GM21528 (cell line): ENCODE data around the gene IL2RA.
"Not testable (repeated sequence)": the region's sequence is repeated elsewhere in the genome, so short reads cannot be mapped to it uniquely, and the experiment has no call there.

ENCODE experiments used
- ATAC-seq: cut with Tn5 transposase; IDR thresholded peaks from one replicate; pipeline ENCODE4 v1.9.1; 2021; ENCODE audit warnings: mild to moderate bottlenecking, moderate library complexity; ENCODE audit not compliant: unreplicated experiment, low FRiP score

The IL2RA gene

DNA sequence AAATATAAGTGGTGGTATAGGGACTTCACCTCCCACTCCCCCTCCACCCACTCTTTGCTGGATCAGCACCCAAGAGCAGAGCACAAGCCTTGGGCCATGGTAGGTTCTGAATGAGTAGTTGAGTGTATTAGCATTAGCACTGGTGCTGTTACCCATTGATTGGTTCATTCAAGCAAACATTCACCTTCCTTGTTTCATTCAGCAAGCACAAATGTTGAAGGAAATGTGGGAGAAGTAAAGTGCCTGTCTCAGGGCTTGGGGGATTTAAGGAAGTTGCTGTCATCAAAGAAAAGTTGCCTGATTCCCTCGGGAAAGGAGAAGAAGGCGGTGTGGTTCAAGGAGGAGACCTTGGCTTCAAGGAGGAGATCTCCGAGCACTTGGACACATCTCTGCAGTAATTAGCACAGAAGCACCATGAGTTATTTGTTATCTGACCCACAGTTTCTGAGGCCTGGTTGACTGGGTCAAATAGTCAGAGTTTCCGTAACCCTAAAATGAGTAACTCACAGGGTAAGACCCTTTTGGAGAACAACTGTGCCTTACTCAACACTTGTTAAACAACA, 17.3 kb downstream of the IL2RA start:
- no peak for ATAC-seq

DNA sequence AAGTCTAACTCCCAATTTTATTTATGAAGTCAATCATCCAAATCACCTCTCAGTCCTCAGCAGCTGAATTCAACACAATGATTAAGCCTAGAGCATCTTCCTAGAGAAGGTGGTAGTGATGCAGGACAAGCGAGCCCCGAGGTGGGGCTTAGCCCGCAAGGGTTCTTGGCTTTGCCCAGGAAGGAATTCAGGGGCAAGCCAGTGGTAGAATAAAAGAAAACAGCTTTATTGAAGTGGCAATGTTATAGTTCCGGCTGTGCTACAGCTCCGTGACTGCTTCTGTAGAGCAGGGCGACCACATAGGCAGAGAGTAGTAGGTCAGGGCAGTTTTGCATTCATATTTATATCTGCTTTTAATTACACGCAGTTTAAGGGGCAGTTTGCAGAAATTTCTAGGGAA, 18.1 kb downstream of the IL2RA start:
- ATAC-seq = no peak

DNA sequence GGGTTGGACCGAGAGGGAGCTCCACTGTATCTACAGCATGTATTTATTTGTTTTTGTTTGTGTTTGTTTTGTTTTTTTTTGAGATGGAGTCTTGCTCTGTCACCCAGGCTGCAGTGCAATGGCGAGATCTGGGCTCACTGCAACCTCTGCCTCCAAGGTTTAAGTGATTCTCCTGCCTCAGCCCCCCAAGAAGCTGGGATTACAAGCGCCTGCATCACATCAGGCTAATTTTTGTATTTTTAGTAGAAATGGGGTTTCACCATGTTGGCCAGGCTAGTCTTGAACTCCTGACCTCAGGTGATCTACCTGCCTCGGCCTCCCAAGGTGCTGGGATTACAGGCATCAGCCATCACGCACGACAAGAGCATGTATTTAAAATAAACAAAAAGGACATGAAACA, 18.8 kb downstream of the IL2RA start:
- ATAC-seq = not testable (repeated sequence)

DNA sequence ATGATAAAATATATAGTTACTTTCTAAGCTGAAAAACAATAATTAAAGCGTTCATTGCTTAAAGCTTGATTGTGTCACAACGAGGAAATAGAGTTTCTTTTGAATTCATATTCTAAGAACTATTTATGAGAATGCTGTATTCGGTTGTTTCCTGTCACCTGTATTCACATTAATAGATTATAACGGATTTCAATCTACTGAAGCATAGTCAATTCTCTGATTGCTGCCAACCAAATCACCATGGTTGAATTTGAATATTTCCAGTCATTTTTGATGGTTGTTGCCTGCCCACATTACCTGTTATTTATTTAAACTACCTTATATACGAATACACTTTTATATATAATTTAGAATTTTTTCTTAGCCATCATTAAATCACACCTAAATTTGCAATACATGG, 22.0 kb downstream of the IL2RA start:
- ATAC-seq = no peak

DNA sequence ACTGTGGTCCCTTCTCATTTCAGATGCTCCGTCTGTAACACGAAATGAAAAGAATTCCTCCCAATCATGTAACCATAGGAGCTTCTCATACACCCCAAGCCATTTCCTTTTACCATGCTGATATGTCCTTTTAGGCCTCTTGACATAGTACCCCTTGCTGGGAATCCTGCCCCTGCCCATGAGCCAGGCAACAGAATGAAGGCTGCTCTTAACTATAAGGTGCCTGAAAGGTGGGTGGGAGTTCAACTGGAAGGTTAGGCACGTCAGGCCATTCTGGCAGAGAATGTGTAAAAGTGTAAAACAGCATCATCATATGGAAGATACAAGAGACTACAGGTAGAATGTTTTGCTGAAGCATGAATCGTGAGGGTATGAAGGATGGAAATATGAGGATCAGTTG, 22.5 kb downstream of the IL2RA start:
- ATAC-seq = no peak

DNA sequence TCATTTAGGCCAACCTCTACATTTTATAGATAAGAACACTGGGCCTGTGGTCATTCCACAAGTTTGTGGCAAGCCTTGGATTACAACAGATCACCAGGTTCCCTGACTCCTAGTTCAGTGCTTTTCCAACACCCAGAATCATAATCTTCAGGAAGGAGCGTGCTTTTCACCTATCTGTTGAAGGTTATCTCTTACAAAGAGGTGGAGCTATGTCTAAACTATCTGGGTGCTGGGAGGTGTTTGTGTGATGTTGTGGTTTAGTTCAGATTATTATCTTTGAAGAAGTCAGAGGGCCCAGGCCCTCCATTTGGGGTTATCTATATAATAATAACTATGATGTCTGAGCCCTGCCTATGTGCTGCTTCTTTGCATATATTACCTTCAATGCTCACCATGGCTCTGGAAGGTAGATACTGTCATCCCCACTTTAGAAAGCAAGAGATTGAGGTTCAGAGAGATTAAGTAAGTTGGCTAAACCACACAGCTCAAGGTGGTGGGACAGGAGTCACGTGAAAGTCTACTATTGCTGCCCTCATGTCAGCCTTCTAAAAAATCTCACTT, 24.0 kb downstream of the IL2RA start:
- ATAC-seq = no peak

DNA sequence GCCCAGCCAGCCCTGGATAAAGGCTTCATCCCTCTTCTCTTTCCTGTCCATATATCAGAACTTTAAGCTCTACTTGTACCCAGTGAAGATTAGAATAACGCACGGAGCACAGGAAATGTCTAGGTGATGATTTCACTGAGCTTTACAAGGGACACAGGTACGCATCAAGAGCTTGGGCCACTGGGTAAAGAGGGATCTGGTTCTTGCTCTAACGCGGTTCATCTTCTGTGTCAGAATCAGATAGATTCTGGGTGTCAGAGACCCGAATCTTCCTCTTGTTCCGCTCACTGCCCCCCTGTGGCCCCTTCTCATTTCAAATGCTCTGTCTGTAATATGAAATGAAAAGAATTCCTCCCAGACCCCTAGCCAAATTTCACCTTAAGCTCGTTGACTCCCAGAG, 24.7 kb downstream of the IL2RA start:
- ATAC-seq = no peak

DNA sequence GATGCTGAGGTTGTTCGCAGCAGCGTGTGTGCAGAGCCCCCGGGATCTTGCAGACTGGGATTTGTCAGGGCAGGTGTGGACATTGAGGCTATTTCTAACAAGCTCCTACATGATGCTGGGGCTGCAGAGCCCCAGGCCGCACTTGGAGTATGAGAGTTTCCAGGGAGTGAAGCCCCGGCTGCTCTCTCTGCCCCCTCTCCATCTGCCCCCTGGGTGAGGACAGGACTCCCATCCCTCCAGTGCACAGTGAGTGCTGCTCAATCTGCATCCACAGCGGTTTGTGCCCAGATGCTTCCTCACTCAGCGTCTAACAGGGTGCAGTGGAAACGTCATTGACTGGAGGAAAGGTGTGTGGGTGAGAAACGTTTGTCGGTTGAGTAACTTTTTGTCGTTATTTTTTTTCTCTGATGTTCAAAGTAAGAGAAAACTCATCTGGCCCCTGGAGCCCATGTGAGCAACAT, 25.3 kb downstream of the IL2RA start:
- no peak for ATAC-seq

DNA sequence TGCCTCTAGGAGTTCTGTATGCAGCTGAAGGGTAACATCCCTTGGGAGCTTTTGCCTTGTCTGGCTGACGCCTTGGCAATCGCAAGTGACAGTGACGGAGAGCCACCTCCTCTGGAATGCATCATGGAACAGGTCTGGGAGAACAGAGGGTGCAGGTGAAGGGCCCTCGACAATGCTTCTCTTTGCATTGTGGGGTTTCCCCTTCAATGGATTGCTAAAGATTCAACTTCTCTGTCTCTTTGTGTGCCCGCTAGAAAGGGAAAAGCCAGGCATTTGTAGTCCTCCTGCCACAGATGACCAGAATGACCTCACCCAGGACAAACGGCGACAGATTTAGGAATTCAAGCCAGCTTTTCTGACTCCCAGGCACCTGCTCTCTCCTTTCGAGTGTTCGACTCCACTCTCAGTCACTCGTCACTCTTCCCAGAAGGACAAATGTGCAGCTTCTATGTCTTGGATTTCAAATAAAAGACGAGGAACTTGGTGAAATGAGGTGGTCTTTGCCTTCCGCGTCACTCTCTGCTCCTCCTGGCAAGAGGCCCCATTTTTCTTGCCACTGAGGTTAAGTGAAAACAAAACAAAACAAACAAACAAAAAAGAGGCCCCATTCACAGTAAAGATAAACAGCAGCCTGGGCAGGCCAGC, 26.1 kb downstream of the IL2RA start:
- no peak for ATAC-seq

DNA sequence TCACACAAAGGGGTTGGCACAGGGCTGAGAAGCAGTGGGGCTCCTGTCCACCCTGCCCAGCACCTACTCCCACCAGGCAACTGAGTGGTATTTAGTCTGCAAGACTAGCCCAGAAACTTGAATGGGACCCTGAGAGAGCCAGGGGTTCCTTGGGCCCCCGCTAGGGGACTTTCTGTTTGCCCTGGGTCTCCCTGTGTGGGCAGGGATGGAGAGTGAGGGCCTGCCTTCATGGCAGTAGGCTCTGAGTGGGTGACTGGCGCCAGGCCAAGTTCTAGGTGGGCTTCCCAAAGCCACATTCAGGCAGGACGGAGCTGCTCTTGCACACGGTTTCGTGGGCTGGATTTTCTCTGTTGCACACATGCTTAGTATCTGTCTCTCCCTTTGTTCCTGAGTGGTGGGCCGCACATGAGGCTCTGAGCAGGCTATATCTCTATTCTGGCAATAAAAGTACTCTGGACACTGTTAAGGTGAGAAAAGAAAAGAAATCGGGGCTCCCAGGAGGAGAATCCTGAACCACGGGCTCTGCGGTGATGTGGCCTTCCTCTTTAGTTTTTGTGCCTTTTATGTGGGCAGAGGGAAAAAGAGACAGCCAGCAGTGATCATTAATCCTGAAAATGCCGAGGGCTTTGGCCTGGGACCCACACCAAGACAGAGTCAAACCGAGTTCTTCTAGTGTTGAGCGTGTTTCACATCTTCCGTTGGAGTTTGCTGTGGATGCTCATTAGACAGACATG, 26.9 kb downstream of the IL2RA start:
- no peak for ATAC-seq

DNA sequence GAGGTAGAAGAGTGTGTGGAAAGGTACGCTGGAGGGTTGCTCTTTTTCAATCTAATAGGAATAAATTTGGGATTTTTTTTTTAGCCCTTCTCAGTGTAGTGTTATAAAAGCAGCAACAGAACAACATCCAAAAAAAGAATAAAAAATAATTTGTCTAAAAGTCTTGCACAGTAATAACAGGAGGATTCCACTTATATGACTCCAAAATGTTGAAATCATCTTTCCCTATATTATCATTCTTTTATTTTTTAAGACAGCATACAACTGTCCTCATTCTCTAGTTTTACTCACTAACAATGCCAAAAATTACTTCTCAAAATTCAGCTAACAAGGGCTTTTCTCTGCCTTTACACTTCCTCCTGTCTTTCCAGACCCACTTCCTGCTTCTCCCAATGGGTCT, 27.8 kb downstream of the IL2RA start:
- no peak for ATAC-seq

DNA sequence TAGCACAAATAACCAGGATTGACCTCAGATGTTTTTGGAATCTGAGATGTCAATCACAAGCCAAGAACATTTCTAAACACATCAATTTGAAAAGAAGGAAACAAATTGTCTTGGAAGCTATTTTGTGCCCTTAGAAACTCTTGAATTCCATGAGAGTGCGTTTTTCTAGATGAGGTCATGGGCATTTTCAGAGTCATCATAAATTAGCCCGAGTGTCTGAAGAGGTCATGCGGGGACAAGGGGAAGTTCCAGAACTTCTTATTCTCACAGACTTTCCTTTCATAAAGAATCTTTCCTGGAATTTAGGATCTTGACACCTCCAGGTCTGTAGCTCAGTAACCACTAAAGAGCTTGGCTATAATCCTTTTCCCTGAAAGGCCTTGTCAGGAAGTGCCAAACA, 28.2 kb downstream of the IL2RA start:
- ATAC-seq = no peak

DNA sequence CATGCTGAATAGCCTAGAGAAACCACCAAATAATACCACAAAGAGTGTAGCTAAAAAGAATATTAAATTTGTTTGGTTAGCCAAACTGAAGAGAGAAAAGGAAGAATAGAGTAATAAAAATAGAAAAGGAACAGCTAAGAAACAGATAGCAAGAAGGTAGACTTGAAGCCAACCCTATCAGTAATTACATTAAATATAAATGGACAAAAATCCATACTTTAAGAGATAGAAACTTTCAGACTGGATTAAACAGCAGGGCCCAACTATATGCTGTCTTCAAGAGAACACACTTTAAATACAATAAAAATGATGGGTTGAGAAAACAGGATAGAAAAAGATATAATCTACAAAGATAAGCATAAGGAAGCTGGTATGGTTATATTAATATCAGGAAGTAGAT, 31.2 kb downstream of the IL2RA start:
- no peak for ATAC-seq

DNA sequence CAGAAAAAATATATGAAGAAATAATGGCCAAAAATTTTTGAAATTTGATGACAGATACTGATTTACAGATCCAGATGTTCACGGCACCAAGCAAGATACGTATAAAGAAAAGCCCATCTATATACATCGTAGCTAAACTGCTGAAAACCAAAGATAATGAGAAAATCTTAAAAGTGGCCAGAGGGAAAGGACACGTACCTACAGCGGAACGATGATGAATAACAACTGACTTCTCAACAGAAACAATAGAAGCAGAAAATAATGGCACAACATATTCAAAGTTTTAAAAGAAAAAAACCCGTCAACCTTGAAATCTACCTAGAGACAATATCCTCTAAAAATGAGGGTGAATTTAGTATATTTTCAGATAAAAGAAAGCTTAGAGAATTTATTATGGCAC, 31.9 kb downstream of the IL2RA start:
- no peak for ATAC-seq

DNA sequence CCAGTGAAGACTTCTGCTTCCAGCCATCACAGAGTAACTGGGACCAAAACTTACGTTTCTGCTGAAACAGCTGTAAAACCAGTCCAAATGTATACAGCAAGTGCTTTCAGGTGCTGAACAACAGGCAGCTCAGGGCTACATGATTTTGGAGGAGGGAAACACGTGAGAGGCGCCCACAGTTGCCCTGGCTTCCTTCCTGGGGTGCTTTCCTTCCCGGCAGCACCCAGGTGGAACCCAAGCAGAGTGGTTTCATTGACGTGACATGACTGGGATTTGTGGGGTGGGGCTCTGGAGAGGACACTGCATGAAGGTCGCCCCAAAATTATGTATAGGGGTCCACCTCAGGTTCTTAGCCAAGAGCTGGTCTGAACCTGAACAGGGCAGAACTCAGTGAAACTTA, 34.2 kb downstream of the IL2RA start:
- no peak for ATAC-seq

DNA sequence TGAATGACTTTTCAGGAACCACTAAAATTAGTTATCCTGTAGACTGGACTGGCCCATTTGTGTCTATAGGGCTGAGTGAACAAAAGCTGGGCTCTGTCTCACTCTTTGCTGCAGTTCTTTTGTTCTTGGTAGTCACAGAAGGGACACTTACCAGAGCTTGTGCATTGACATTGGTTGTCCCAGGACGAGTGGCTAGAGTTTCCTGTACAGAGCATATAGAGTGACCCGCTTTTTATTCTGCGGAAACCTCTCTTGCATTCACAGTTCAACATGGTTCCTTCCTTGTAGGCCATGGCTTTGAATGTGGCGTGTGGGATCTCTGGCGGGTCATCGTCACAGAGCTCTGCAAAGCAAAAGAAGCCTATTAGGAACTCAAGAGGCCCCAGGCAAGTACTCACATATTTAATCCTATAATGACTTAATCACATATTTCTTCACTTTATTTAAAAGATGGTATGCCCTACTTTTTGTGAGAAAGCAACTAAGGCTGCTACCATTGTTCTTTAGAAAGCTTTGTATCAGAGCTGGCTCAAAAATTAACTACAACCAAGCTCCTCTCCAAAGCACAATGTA, 36.4 kb downstream of the IL2RA start:
- no peak for ATAC-seq

DNA sequence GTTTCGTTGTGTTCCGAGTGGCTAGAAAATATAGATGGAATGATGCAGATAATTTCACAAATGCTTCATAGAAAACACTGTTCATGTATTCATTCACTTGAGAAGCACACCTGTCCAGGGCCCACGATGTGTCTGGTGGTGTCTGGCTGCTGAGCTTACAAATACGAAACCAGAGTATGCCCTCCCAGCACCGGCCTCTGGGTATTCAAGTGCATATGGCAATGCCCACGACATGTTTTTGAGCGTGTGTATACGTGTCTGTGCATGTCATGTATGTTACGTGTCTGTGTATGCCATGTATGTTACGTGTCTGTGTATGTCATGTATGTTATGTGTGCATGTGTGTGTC, 37.9 kb downstream of the IL2RA start:
- no peak for ATAC-seq

DNA sequence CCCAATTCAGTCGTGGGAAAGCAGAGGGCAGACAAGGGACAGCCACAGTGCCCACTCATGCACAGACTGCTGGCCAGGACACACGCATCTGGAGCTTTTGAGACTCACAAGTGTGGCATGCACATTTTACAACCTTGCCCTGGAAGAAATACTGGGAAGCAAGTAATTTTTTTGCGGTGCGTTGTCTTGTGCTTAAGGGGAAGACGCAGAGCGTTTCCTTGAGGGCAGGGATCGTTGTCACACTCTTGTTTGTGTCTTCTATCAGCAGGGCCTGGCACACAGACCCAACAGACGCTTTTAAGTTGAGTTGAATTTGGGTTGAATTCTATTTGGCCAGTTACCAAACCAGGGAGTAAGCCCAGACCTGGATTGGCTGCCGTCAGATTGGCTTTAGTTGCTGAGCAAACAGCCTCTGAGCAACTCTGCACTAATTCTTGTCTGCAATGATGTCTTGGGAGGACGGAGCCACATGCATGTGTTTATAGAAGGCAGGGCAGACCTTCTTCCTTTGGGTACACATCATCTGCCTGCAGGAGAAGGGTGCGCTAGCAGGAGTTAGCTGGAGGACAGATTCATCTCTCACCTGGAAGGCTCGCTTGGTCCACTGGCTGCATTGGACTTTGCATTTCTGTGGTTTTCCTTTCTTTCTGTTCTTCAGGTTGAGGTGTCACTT, 38.4 kb downstream of the IL2RA start:
- no peak for ATAC-seq

DNA sequence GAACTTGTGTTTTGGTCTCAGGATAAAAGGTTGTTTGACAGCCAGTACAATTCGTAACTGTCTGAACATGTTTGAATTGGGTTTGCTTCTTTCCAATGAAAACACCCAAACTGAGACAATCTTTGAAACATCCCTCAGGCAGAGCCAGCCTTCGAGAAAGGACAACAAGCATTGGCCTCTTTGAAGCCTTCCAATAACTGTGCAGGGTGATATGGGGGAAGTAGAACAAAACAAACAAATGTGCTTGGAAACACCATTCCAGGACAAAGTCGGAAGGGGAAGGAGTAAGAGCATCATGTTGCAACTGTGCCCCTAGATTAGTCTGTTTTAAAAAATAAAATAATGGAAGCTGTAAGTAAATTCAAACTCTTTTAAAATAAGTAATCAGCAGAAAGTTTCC, 39.5 kb downstream of the IL2RA start:
- no peak for ATAC-seq

DNA sequence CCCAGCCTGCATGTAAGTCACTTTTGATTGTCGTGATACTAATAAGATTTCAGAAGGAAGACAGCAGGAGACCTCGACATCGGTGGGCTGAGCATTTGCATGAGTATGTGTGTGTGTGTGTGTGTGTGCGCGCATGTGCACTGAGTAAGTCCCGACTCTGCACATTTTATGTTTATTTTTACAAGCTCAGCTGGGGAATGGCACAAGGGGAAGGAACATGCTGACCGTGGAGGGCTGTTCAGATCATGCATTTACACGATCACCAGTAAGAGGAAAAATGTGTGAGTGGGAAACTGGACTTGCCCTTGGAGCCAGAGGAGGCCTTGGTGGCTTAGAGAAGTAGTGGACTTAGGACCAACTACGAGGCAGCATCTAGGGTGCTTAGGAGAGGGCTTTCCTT, 41.3 kb downstream of the IL2RA start:
- ATAC-seq = no peak

DNA sequence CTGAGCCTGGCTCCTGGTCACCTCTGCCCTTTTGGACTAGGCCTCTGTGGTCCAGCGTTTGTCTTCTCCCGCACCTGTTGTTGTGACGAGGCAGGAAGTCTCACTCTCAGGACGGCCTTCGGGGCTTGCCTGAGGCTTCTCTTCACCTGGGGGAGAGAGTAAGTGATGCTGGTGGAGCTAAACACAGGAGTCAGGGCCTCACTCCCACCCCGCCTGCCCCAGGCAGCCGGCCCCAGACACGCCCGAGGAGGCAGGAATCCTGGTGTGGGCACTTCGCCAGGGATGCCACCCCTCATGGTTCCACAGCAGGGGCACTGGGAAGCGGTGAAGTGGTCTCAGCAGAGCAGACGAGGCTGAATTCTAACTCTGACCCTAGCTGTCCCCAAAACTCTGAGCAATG, 42.4 kb downstream of the IL2RA start:
- ATAC-seq = no peak
